Activated CD4-positive, CD25-positive, alpha-beta regulatory T cell treated with anti-CD3 and anti-CD28 coated beads, Interleukin-2, amount 50 U/mL, for 24 hours (primary cell): ENCODE measurements around the gene MAP7D2.

Source experiments
- ATAC-seq, 2 donors: fragments of 150-1000 bp; cut with Tn5 transposase; one replicate each; pipeline ENCODE4 v1.10.0; 2021; ENCODE audit warnings: mild to moderate bottlenecking in 1 of 2, moderate library complexity in 1 of 2

Gene MAP7D2

GRCh38 chrX:19966056-19966455, 150.7 kb downstream of the MAP7D2 start:
- no peak for ATAC-seq

GRCh38 chrX:19964017-19964710, 152.5 kb downstream of the MAP7D2 start:
- ATAC-seq = peak; percentile 95 to 98

- peak in 1 of 2 donors; percentile 18 for ATAC-seq
Observed at GRCh38 chrX:19960913-19961312, 155.8 kb downstream of the MAP7D2 start.

- ATAC-seq = no peak
Observed at GRCh38 chrX:19958552-19959486, 157.9 kb downstream of the MAP7D2 start.

GRCh38 chrX:19956923-19957322, 159.8 kb downstream of the MAP7D2 start:
- ATAC-seq = no peak
